ENCODE data around the gene HLCS. TPM values are rescaled to one million over a fixed set of nuclear protein-coding genes. Genes with fewer than 3 reads are reported as not detected.
A peak's percentile ranks its signal among the peaks of the same experiment; 100 is the strongest.

HLCS gene
- total and polyA plus RNA-seq, 2 of the 8 experiments (the other 6 are each of a cell fraction or from before 2014, with no cell fraction given) = 4.7 to 12.2 TPM

DNA sequence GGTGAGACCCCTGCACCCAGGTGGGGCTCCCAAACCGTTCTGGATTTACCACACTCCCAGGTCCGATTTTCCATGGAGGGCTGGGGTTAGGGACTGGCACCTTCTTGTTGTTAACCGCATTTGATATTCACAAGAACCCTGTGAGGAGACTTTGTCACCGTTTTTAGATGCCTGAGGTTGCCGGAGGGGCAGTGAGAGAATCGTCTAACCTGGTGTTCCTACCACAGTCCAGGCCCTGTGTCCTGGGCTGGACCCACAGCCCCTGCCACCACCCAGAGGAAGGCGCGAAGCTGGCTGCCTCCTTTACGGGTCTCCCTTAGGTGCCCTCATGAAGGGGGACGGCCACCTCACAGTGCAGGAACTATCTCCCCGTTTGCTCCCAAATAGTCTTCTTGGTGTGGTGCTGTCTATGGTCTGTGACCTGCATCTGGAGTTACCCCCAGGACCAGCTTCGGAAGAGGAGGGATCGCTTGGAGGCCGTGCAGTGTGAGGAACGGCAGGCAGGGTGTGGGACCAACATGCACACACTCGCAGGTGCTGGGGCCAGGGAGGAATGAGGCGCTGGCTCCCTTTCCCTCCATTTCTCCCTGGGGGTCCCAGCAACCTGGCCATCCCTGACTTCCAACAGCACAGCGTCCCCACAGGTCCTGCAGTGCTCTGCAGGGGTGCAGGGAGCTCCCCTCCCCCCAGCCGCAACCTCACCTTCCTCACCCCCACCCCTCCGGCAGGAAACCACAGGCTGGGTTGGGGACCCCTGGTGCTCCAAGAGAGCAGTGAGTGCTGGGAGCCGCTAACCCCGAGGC is 260.6 kb downstream of the HLCS start (continued):
- TF ChIP-seq TCF12 (IDR thresholded peaks at IDR 0.05; ENCODE audit: low read depth, low read length) (0 out of 2 replicates have a peak, but pooled peaks have one; percentile 57), RAD21 (IDR thresholded peaks at IDR 0.05 in 1 of 2, conservative IDR thresholded peaks at IDR 0.05 in 1 of 2; ENCODE audit: low read depth in 2 of 2, low read length in 2 of 2) (peak; percentile 24 to 33; a peak in 2 of 4 replicates), ASH2L (IDR thresholded peaks at IDR 0.05; ENCODE audit: low read length) (no peak), PHF8 (conservative IDR thresholded peaks at IDR 0.05; ENCODE audit: low read depth, low read length) (no peak), CTCF (IDR thresholded peaks at IDR 0.05; ENCODE audit: control extremely low read depth in 1 of 3, insufficient read depth in 1 of 3, low read depth in 1 of 3, low read length in 3 of 3) (peak in 2 of 3 experiments; percentile 32 to 64; a peak in 3 of 4 replicates), CBX8 (IDR thresholded peaks at IDR 0.05; ENCODE audit: borderline replicate concordance, low read depth, low read length) (no peak)
- TF ChIP-seq, protein P1, sequence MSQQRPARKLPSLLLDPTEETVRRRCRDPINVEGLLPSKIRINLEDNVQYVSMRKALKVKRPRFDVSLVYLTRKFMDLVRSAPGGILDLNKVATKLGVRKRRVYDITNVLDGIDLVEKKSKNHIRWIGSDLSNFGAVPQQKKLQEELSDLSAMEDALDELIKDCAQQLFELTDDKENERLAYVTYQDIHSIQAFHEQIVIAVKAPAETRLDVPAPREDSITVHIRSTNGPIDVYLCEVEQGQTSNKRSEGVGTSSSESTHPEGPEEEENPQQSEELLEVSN (IDR thresholded peaks at IDR 0.05) = peak; percentile 67; the same call in 1 of the 2 replicates

Measured in H1 (cell line).